ENCODE data around the gene RASA4. TPM values are rescaled to one million over a fixed set of nuclear protein-coding genes. Genes with fewer than 3 reads are reported as not detected.
"Not testable (repeated sequence)": the region's sequence is repeated elsewhere in the genome, so short reads cannot be mapped to it uniquely, and the experiment has no call there.

The RASA4 gene
- total RNA-seq, 4 donors from 2014 or later, result 11.9 to 47.8 (median 28.7) TPM

DNA sequence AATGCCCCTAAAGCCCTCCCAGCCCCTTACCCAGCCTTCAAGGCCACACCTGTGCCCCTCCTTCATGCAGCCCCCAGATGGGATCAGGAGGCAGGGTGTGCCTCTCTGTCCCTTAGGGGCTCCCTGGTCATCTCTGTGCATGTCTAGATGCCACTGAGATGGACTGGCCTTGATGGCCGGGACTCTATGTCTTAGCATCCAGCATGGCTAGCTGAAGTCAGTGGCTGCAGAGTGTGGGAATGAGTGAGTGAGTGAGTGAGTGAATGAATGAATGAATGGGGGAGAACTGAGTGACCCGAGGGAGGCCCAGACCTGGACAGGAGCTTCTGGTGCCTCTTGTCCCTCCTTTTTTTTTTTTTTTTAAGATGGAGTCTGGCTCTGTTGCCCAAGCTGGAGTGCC lies 84.4 kb downstream of the RASA4 start:
- H3K27ac ChIP-seq; DNase-seq; intact Hi-C loops (cut with DNase I); H3K4me1 ChIP-seq; H3K27me3 ChIP-seq; H3K4me3 ChIP-seq (replicated peaks in 1 of 3); H3K36me3 ChIP-seq; H3K9me3 ChIP-seq: not testable (repeated sequence)
- 87 to 94% methylated on average over 2 of the region's 2 CpGs for WGBS, 2 donors

- intact Hi-C loops (cut with DNase I); H3K4me3 ChIP-seq (replicated peaks in 1 of 3); H3K27ac ChIP-seq; H3K4me1 ChIP-seq; H3K9me3 ChIP-seq; H3K27me3 ChIP-seq; H3K36me3 ChIP-seq: not testable (repeated sequence)
- peak in 1 of 2 donors; percentile 9 for DNase-seq
- WGBS, 2 donors, result no CpG with 5 or more reads among the region's 7 CpGs
Observed at GRCh38 chr7:102531583-102531982, 85.0 kb downstream of the RASA4 start.

- DNase-seq; H3K9me3 ChIP-seq; H3K27ac ChIP-seq; H3K4me3 ChIP-seq (replicated peaks in 1 of 3); intact Hi-C loops (cut with DNase I); H3K4me1 ChIP-seq; H3K36me3 ChIP-seq; H3K27me3 ChIP-seq: not testable (repeated sequence)
- 90% methylated on average over 2 of the region's 13 CpGs; no CpG with 5 or more reads in 1 of the 2 donors for WGBS, 2 donors
Observed at GRCh38 chr7:102527822-102528793, 88.4 kb downstream of the RASA4 start.

DNA sequence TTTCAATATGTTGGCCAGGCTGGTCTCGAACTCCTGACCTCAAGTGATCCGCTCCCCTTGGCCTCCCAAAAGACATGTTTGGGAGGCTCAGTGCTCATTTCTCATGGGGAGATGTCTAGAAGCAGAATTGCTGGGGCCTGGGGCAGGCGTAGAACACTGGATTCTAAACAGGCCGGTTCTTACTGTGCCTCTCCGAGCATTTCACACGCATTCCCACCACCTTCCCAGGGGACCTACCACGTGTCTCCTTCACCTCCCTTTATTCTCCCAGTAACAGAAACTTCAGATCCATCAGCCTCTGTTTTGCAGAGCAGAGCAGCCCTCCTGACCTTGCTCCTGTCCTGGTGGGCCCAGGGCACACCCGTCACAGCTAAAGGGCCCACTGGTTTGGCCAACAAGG lies 89.4 kb downstream of the RASA4 start:
- H3K9me3 ChIP-seq; intact Hi-C loops (cut with DNase I); H3K4me3 ChIP-seq (replicated peaks in 1 of 3); H3K4me1 ChIP-seq; H3K36me3 ChIP-seq; DNase-seq; H3K27me3 ChIP-seq; H3K27ac ChIP-seq: not testable (repeated sequence)
- WGBS, 2 donors, result 44 to 67% methylated on average over 1 of the region's 8 CpGs

DNA sequence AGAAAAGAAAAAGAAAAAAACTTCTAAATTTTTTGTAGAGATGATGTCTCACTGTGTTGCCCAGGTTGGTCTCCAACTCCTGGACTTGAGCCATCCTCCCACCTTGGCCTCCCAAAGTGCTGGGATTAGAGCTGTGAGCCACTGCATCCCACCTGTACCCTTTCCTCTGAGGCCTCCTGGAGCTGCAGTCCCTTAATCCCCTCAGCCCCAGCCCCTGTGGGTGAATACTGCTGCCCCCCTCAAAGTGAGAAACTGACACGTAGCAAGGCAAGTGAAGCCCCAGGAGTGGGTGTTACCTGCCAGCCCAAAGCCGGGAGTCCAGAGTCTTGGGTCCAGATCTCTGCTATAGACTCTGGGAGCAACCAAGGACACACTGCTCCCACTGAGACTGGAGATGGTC lies 91.8 kb downstream of the RASA4 start:
- H3K27me3 ChIP-seq; H3K4me1 ChIP-seq; H3K27ac ChIP-seq; H3K36me3 ChIP-seq; H3K4me3 ChIP-seq (replicated peaks in 1 of 3); H3K9me3 ChIP-seq; intact Hi-C loops (cut with DNase I); DNase-seq: not testable (repeated sequence)
- 33% methylated on average over 1 of the region's 2 CpGs; no CpG with 5 or more reads in 1 of the 2 donors for WGBS, 2 donors

Small RNA genes within 50 kb of the gene (small RNA-seq; reads per million reads assigned to genes)
- gene UPK3BL1, result not detected

Other genes with a start within 250 kb of the RASA4 start
- 10 to 100 TPM; 31.8 to 43.7 (median 37.7) TPM for gene PRKRIP1, start 220.4 kb downstream of the RASA4 start, total RNA-seq
- 100 to 1,000 TPM in 2 of 4 donors, 10 to 100 TPM in 2; 41.8 to 133 (median 81.4) TPM for gene ORAI2, start 183.2 kb downstream of the RASA4 start, total RNA-seq
- gene ALKBH4, start 151.9 kb downstream of the RASA4 start, total RNA-seq, result 10 to 100 TPM; 16.9 to 42.2 (median 28.6) TPM
- gene LRWD1, start 151.8 kb downstream of the RASA4 start, total RNA-seq, result 10 to 100 TPM; 11.4 to 23.5 (median 16.4) TPM
- gene POLR2J, start 137.8 kb downstream of the RASA4 start, total RNA-seq, result 10 to 100 TPM in 3 of 4 donors, 1 to 10 TPM in 1; 6.9 to 31.5 (median 20.8) TPM
- gene RASA4B, start 99.0 kb downstream of the RASA4 start, total RNA-seq, result 10 to 100 TPM in 1 of 4 donors, 1 to 10 TPM in 2, under 1 TPM in 1; 0.98 to 14.6 (median 6.4) TPM
- gene UPK3BL2, start 73.1 kb downstream of the RASA4 start, total RNA-seq, result 10 to 100 TPM in 2 of 4 donors, 1 to 10 TPM in 2; 2.7 to 19.5 (median 13.2) TPM
- gene SPDYE2, start 65.5 kb downstream of the RASA4 start, total RNA-seq, result under 1 TPM in 1 of 4 donors, not detected in 3; 0.45 TPM
- 10 to 100 TPM; 26.2 to 66.7 (median 31.9) TPM for gene POLR2J3, start 44.2 kb downstream of the RASA4 start, total RNA-seq
- 10 to 100 TPM; 14.2 to 57.6 (median 44.9) TPM for gene UPK3BL1, start 26.0 kb upstream of the RASA4 start, total RNA-seq
- gene SPDYE2B, start 33.6 kb upstream of the RASA4 start, total RNA-seq, result not detected
- gene POLR2J2, start 54.9 kb upstream of the RASA4 start, total RNA-seq, result 10 to 100 TPM in 1 of 4 donors, 1 to 10 TPM in 3; 2.0 to 10.3 (median 3.0) TPM
- 10 to 100 TPM; 19.8 to 35.8 (median 31.6) TPM for gene FAM185A, start 132.2 kb upstream of the RASA4 start, total RNA-seq

Measured in thyroid gland (tissue), 4 donors.